Stimulated activated CD8-positive, alpha-beta memory T cell treated with anti-CD3 and anti-CD28 coated beads, Interleukin-7, amount 100 ng/mL, for 48 hours (primary cell): ENCODE measurements around the gene HEATR9.
"Not testable (repeated sequence)": the region's sequence is repeated elsewhere in the genome, so short reads cannot be mapped to it uniquely, and the experiment has no call there.

ENCODE experiments used
- DNase-seq, 2 donors: peaks; one replicate each; pipeline ENCODE4 v3.0.0-alpha.2; 2020; ENCODE audit warnings: low read depth in 1 of 2; ENCODE audit errors: extremely low read depth in 1 of 2

HEATR9 gene

GRCh38 chr17:35868737-35869136, at the start of gene HEATR9:
Gene HEATR9 (minus strand): TSS chr17:35868891. CDS start chr17:35868742, 149 bp downstream.
- no peak for DNase-seq

- no peak for DNase-seq
Observed at GRCh38 chr17:35917519-35918213, 49.0 kb upstream of the HEATR9 start.

DNA sequence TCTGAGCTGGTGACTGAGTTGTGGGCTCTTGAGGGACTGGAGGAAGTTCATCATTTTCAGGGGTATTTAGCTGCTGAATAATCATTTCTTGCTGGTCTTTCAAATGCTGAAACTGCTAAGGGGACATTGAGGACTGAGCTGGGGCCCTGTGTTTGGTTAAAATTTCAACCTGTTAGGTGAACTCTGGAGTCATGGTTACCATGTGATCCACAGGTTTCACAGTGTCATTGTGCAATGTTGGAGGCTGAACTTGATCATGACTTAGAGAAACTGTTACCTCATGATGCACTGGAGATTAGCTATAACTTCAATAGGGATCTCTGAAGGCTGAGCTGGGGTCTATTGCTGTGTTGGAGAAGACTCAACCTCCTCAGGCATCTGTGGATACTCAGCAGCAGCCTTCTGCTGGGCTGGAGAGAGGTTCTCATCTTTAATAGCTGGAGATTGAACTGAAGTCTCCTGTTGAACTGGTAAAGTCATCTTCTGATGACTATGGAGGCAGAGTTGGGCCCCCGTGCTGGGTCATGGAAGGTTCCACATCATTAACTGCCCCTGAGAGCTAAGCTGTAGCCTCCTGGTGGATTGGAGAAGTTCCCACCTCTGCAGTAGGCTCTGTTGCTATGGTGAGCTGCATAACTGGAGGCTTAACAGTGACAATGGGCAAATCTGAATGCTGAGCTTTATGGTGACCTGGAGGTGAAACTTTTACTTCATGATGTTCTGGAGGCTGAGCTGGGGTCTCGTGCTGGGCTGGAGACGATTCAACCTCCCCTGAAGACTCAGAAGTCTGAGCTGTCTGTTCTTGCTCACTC, 46.7 kb upstream of the HEATR9 start:
- no peak for DNase-seq

DNA sequence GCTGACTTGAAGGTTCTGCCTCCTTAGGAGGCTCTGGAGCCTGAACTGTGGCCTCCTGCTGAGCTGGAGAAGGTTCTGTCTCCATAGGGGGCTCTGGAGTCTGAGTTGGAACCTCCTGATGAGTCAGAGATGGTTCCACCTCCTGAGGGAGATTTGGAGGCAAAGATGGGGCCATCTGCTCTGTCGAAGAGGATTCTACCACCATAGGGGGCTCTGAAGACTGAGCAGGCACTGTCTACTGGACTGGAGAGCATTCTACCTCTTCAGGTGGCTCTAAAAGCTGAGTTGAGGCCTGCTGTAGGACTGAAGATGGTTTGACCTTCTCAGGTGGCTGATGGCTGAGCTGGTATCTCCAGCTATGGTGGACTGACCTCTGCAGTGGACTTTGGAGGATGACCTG, 45.7 kb upstream of the HEATR9 start:
- DNase-seq, result no peak

- no peak for DNase-seq
Observed at GRCh38 chr17:35913609-35914008, 44.9 kb upstream of the HEATR9 start.

DNA sequence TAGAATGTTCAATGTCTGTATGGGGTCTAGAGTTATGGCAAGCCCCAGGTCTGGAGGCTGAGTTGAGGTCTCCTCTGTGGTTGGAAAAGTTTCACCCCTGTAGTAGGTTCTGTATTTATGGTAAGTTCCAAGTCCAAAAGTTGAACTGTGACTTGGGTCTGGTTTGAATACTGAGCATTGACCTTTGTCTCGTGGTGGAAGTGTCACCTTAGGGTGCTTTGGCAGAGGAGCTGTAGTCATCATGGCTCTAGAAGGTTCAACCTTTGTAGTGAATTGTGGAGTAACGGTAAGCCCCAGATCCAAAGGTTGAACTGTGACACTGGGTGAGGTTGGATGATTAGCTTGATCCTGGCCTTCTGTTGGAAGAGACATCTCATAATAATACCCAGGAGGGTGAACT, 44.3 kb upstream of the HEATR9 start:
- no peak for DNase-seq

DNA sequence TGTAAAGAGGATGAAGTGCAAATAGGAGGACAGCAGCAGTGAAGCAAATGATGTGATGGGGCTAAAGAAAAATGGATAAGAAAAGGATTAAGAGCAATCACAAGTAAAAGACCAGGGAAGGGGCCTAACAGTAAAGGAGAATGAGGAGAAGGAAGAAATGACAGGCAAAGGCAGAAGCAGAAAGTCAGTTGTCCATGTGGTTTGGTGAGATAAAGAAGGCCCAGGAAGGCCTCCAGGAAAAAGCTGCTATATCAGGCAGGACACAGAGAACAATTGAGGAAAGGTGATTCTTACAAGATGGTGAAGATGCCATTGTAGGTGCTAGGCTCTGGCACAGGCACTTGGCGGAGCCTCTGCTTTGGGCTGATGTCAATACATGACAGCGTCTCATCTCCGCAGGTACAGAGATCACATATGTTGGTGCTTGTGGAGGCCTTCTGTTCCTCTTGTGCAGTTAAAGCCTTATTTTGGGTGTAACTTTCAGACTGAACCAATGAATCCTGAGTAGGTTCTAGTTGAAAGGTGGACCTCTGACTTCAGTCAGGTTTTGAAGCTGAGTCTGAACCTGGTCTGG, 43.7 kb upstream of the HEATR9 start:
- DNase-seq, result no peak

DNA sequence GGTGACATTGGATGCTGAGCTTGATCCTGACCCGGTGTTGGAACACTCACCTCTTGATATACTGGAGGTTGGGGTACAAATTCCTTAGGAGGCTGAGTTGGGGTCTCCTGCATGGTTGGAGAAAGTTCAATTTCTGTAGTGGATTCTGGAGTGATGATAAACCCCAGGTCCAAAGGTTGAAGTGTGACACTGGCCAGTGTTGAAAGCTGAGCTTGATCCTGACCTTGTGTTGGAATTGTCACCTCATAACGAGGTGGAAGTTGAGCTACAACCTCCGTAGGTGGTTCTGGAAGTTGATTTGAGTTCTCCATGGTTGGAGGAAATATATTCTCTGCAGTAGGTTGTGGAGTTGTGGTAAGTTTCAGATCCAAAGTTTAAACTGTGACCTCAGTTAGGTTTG, 40.7 kb upstream of the HEATR9 start:
- no peak for DNase-seq

DNA sequence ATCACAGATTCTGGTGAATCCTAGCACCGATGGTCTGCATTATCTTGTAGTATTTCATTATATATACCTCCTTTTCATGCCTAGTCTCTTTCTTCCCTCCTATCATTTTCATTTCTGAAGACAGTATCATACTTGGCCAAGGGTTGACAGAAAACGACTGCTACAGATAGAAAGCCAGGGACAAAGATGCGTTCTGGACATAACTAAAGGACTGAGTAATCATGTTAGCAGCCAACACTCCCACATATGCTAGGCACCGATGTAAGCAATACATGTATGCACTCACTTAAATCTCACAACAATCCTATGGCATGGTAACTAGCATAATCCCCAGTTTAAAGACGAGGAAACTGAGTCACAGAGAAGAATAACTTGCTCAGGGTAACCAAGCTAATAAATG, 39.0 kb upstream of the HEATR9 start:
- no peak for DNase-seq

DNA sequence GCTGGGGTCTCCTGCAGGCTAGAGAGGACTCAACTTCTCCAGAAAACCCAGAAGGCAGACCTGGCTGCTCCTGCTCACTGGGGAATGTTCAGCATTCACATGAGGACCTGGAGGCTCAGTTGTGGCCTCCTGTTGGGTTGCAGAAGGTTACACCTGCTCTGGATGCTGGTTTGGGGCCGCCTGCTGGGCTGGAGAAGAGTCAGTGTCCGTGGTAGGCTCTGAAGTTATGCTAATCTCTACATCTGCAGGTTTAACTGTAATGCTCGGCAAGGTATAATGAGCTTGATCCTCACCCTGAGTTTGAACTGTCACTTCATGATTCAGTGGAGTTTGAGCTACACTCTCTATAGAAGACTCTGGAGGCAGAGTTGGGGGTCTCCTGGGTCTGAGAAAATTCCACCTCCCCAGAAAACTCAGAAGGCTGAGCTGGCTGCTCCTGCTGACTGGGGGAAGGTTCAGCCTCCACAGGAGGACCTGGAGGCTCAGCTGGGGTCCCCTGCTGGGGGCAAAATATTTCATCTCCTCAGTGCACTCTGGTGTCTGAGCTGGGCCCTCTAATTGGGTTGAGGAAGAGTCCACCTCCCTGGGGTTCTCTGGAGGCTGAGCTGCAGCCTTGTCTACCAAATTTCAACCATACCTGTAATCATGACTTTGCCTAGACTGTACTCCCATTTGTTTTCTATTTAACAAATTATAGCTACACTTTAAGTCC, 38.4 kb upstream of the HEATR9 start:
- DNase-seq, result no peak

- no peak for DNase-seq
Observed at GRCh38 chr17:35906191-35906925, 37.7 kb upstream of the HEATR9 start.

- no peak for DNase-seq
Observed at GRCh38 chr17:35903451-35903850, 34.8 kb upstream of the HEATR9 start.

DNA sequence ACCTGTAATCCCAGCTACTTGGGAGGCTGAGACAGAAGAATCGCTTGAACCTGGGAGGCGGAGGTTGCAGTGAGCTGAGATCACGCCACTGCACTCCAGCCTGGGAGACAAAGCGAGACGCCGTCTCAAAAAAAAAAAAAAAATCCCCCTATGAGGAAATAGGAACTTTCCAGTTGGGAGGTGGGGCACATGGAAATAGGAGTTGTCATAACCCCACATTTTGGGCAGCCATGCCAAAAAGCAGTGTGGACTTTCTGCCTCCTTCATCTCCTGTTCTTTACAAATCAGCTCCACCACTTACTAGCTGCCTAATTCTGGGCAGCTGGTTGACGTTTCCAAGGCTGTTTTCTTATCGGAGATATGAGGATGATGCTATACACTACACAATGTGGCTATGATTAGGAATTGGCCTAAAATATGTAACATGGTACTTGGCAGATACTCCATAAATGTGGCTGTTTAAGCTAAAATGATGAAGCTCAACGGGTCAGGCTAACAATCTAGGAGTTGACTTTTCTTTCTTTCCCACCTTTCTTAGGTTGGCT, 33.0 kb upstream of the HEATR9 start:
- DNase-seq, result no peak

DNA sequence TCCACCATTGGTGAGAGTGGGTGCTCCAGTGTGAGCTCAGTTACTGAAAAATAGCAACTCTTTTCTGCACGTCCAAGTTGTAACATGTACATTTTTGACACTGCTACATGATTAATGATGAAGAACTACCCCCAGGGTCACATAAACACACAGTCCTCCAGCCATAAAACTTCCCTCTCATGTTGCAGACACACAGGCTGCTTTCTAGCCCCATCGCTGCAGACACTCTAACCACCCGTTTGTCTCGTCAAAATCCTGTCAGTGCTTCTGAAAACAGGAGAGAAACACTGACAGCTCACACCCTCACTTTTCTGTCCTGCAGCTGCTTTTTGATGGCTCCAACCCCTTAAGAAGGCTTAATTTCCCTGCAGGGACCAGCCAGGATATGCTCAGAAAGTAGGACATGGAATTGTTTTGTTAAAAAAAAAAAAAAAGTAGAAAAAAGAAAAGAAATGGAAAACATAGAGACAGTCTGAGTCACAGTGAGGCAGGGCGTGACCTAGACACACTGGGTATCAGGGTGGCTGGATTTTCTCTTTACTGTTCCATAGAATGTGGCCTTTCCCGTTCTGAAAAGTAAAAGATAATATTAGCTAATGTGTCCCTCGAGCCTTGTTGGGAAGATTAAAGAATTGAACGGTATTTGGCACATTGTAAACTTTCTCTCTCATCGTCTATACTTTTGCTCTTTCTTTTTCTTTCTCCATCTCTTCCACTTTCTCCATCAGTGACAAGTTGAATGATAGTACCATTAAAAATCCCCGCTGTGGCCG, 32.2 kb upstream of the HEATR9 start:
- no peak for DNase-seq

GRCh38 chr17:35900280-35900679, 31.6 kb upstream of the HEATR9 start:
- no peak for DNase-seq

DNA sequence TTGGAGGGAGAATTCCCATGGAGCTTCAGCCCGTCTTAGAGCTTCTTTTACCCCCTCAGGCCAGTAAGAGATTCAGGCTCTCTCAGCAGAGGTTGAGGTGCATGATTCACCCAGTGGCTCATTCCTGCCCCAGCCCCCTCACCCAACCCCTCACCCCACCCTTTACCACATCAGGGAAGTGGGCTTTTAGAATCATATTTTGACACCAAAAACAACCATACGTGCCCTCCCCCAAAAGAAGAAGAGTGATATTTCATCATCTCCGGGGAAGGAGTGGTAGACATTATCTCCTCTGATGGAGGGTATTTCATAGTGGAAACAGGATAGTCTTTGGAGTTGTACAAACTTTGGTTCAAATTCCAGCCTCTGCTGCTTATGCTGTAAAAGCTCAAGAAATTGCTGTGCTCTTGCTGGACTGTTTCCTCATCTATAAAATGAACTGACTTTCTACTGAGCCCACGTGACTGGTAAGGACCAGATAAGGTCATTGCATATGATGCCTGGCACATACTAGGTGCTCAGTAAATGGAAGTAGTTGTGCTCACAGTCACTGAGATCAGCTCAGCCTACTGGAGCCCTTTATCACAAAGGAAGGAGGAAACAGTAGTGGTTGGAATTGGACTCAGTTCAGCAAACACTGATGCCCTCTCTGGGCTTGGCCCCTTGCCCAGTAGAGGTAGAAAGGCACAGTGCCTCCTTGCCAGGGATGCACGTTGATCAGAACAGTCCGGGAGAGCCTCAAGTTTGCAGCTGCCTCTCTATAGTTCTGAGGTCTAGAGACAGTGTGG, 29.8 kb upstream of the HEATR9 start:
- DNase-seq, result peak in 1 of 2 donors; percentile 68

DNA sequence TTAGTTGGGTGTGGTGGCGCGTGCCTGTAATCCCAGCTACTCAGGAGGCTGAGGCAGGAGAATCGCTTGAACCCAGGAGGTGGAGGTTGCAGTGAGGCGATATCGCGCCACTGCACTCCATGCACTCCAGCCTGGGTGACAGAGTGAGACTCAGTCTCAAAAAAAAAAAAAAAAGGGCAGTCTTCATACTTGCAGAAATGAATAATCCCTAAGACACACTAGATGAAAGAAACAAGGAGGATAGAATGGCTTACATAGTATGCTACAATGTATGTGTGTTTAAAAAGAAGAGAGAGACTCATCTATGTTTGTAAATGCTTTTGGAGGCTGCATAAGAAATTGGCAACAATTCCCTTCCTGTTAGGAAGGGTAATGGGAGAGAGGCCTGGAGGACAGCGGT, 29.1 kb upstream of the HEATR9 start:
- not testable (repeated sequence) for DNase-seq

GRCh38 chr17:35895636-35896587, 27.2 kb upstream of the HEATR9 start:
- DNase-seq, result peak in 1 of 2 donors; percentile 57
